BE2C (cell line): ENCODE data around the gene SCO2.
"Not testable (repeated sequence)": the region's sequence is repeated elsewhere in the genome, so short reads cannot be mapped to it uniquely, and the experiment has no call there.

ENCODE experiments used
- DNase-seq: peaks from one replicate; pipeline ENCODE4 v3.0.0-alpha.2; 2020
- H3K27me3 ChIP-seq: fragments of 250-450 bp; sonication (Bioruptor Pico); 2 replicates; pipeline ENCODE4 v1.5.1; 2020; ENCODE audit warnings: mild to moderate bottlenecking
- H3K36me3 ChIP-seq: fragments of 250-450 bp; sonication (Bioruptor Pico); 2 replicates; pipeline ENCODE4 v1.5.1; 2020; ENCODE audit warnings: mild to moderate bottlenecking
- H3K4me1 ChIP-seq: fragments of 250-450 bp; sonication (Bioruptor Pico); 2 replicates; pipeline ENCODE4 v1.5.1; 2020
- H3K4me3 ChIP-seq: 2 replicates; pipeline ENCODE4 v1.5.1; 2011; ENCODE audit warnings: low read depth, low read length
- H3K9me3 ChIP-seq: fragments of 250-450 bp; sonication (Bioruptor Pico); 2 replicates; pipeline ENCODE4 v1.5.1; 2020
- TF ChIP-seq, protein P1 (sequence below): IDR thresholded peaks from 2 replicates; pipeline ENCODE4 v1.5.1; 2012; ENCODE audit warnings: mild to moderate bottlenecking, low read depth, low read length

Gene SCO2

DNA sequence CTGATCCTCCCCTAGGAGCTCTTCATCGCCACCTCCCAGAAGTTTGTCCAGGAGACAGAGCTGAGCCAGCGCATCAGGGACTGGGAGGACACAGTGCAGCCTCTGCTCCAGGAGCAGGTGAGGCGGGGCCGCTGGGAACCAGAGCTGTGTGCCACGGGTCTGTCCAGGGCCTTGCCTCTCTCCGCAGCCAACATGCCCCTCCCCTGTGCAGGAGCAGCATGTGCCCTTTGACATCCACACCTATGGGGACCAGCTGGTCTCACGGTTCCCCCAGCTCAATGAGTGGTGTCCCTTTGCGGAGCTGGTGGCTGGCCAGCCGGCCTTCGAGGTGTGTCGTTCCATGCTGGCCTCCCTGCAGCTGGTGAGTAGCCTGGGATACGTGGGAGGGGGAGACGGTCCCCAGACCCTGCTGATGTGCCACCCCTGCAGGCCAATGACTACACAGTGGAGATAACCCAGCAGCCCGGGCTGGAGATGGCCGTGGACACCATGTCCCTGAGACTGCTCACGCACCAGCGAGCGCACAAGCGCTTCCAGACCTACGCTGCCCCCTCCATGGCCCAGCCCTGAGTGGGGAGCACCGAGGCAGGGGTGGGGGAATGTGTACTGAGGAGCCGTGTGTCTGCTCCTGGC, 2.5 kb downstream of the SCO2 start:
- TF ChIP-seq, protein P1, sequence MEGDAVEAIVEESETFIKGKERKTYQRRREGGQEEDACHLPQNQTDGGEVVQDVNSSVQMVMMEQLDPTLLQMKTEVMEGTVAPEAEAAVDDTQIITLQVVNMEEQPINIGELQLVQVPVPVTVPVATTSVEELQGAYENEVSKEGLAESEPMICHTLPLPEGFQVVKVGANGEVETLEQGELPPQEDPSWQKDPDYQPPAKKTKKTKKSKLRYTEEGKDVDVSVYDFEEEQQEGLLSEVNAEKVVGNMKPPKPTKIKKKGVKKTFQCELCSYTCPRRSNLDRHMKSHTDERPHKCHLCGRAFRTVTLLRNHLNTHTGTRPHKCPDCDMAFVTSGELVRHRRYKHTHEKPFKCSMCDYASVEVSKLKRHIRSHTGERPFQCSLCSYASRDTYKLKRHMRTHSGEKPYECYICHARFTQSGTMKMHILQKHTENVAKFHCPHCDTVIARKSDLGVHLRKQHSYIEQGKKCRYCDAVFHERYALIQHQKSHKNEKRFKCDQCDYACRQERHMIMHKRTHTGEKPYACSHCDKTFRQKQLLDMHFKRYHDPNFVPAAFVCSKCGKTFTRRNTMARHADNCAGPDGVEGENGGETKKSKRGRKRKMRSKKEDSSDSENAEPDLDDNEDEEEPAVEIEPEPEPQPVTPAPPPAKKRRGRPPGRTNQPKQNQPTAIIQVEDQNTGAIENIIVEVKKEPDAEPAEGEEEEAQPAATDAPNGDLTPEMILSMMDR = no peak
- Histone ChIP-seq H3K36me3 (peaks cover 51% of the 10 kb centered on the region), H3K4me1 (peaks cover 13% of the 10 kb centered on the region; the same call in 1 of the 2 replicates), H3K4me3 (no peak overlapping the region), H3K27me3 (no peaks in the 10 kb centered on the region), H3K9me3 (no peaks in the 10 kb centered on the region)
- DNase-seq = no peak

DNA sequence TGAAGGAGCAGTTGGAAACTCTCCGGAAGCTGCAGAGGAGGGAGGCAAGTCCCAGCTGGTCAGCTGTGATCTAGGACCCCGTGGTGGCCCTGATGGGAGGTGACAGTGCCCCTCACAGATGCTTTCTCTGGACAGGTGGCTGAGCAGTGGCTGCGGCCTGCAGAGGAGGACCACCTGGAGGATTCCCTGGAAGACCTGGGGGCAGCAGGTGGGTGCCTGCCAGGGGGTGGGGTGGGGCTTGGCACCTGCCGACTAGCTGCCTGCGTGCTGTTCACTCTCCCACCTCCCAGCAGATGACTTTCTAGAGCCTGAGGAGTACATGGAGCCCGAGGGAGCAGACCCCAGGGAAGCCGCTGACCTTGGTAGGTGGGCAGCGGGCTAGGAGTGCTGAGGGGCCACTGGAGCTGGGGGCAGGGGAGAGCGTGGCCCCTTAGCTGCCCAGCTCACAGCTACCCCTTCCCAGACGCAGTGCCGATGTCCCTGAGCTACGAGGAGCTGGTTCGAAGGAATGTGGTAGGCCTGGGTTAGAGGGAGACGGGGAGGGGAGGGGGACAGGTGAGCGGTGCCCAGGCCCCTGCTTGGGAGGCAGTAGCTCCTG, 3.1 kb downstream of the SCO2 start:
- Histone ChIP-seq H3K4me3 (no peak overlapping the region), H3K4me1 (peaks cover 12% of the 10 kb centered on the region; the same call in 1 of the 2 replicates), H3K36me3 (peaks cover 57% of the 10 kb centered on the region), H3K9me3 (no peaks in the 10 kb centered on the region), H3K27me3 (no peaks in the 10 kb centered on the region)
- no peak for DNase-seq
- TF ChIP-seq, protein P1 = no peak

DNA sequence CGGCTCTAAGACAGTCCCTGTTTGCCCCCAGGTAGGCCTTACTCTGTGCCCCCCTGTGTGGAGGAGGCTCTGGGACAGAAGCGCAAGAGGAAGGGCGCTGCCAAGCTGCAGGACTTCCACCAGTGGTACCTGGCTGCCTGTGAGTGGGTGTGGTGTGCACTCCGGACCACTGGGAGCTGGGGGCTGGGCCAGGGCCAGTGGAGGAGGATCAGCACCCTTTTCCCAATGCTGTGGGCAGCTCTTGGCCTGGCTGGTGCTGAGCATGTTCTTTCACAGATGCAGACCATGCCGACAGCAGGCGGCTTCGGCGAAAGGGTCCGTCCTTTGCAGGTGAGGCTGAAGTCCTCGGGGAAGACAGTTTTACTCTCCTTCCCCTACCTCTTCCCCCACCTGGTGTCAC, 3.7 kb downstream of the SCO2 start:
- DNase-seq = no peak

DNA sequence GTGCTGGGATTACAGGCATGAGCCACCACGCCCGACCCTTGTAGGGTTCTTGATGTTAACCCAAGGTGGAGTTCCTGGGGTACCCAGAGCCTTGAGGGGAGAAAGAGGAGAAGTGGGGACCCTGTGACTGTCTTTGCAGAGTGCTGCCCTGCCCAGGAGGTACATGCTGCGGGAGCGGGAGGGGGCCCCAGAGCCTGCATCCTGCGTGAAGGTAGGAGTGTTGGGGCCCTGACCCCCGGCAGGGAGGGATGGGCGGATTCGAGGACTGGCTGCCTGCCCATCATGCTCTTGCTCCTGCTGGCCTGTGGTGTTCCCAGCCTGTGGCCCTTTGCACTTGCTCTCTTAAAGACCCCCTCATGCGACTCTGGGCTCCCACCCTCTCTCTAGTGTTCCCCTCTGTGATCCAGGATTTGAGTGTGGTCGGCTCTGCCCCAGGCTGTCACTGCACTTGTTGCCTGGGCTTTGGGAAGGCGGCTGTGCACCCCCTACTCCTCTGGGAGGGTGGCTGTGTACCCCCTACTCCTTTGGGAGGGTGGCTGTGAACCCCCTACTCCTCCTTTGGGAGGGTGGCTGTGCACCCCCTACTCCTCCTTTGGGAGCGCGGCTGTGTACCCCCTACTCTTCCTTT, 4.5 kb downstream of the SCO2 start:
- no peak for DNase-seq
- TF ChIP-seq, protein P1 = no peak
- H3K27me3 ChIP-seq = no peaks in the 10 kb centered on the region
- H3K36me3 ChIP-seq = peaks cover 69% of the 10 kb centered on the region
- H3K9me3 ChIP-seq = no peaks in the 10 kb centered on the region
- H3K4me3 ChIP-seq = no peak overlapping the region
- H3K4me1 ChIP-seq = peaks cover 5% of the 10 kb centered on the region; the same call in 1 of the 2 replicates

More for the DNA sequence above, 3.7 kb downstream of the SCO2 start:
- Histone ChIP-seq H3K4me3 (no peak overlapping the region), H3K9me3 (no peaks in the 10 kb centered on the region), H3K4me1 (peaks cover 6% of the 10 kb centered on the region; the same call in 1 of the 2 replicates), H3K36me3 (peaks cover 63% of the 10 kb centered on the region), H3K27me3 (no peaks in the 10 kb centered on the region)
- TF ChIP-seq, protein P1 = no peak

DNA sequence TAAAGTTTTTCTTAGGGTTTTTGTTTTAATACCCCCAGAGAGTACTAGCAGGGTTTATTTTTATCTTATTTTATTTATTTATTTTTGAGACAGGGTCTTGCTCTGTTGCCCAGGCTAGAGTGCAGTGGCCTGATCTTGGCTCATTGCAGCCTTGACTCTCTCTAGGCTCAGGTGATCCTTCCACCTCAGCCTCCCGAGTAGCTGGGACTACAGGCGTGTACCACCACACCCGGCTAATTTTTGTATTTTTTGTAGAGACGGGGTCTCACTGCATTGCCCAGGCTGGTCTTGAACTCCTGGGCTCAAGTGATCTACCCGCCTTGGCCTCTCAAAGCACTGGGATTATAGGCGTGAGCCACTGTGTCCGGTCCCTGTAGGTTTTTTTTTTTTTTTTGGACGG, 5.2 kb downstream of the SCO2 start:
- H3K4me3 ChIP-seq, DNase-seq, H3K27me3 ChIP-seq, H3K4me1 ChIP-seq, H3K9me3 ChIP-seq: not testable (repeated sequence)
- peaks cover 69% of the 10 kb centered on the region for H3K36me3 ChIP-seq

DNA sequence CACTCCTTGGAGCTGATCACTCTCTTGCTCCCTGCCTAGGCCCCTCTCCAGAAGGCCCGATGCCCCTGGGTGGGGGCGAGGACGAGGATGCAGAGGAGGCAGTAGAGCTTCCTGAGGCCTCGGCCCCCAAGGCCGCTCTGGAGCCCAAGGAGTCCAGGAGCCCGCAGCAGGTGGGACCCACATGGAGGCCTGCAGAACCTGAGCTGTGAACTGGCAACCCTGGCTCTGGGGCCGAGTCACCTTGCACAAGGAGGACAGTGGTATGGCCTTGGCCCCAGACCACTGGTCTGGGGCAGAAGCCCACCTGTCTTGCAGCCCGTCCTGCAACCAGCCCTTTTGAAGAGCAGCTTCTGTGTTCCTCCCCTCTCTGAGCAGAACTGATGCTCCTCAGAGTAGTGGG, 6.2 kb downstream of the SCO2 start:
- Histone ChIP-seq H3K4me3 (no peak overlapping the region), H3K9me3 (no peaks in the 10 kb centered on the region), H3K4me1 (peaks cover 5% of the 10 kb centered on the region; the same call in 1 of the 2 replicates), H3K36me3 (peaks cover 69% of the 10 kb centered on the region), H3K27me3 (no peaks in the 10 kb centered on the region)
- no peak for DNase-seq
- TF ChIP-seq, protein P1 = no peak
